Measurements from ENCODE around the gene MCUR1. TPM values are rescaled to one million over a fixed set of nuclear protein-coding genes. Genes with fewer than 3 reads are reported as not detected.

MCUR1 gene
- total and polyA plus RNA-seq, 4 donors = 8.0 to 42.1 (median 20.6) TPM

- Histone ChIP-seq H3K9ac (ENCODE audit: insufficient read depth in 1 of 2, low read length in 2 of 2) (peak overlapping the region; percentile 12 to 86), H3K36me3 (ENCODE audit: control insufficient read depth in 4 of 4, insufficient read depth in 4 of 4, low read length in 4 of 4) (peaks cover 0 to under 1% (median 0%) of the 10 kb centered on the region in 4 donors), H3K4me3 (peak overlapping the region; percentile 79), H3K27me3 (ENCODE audit: control insufficient read depth in 3 of 3, insufficient read depth in 3 of 3, low read length in 2 of 3) (no peaks in the 10 kb centered on the region), H3K9me3 (ENCODE audit: control insufficient read depth in 4 of 4, insufficient read depth in 3 of 4, low read length in 3 of 4) (no peaks in the 10 kb centered on the region), H3K4me1 (ENCODE audit: control insufficient read depth in 5 of 5, insufficient read depth in 5 of 5, low read length in 5 of 5) (peaks cover 4 to 28% (median 15%) of the 10 kb centered on the region in 5 donors), H3K27ac (ENCODE audit: low read depth in 1 of 2, low read length in 1 of 2) (peak overlapping the region; percentile 95 to 98)
- ATAC-seq (ENCODE audit: insufficient read depth, low FRiP score) (peak; percentile 40), DNase-seq (peak; percentile 85 to 88 (median 87))
- WGBS, 2 donors = 0 to 1% methylated on average over 31 to 56 of the region's 56 CpGs
- no peak for TF ChIP-seq CTCF (IDR thresholded peaks at IDR 0.05; ENCODE audit: control extremely low read depth, extremely low read depth)
These were observed 659 bp downstream of the MCUR1 start for GRCh38 chr6:13813621-13814175.

DNA sequence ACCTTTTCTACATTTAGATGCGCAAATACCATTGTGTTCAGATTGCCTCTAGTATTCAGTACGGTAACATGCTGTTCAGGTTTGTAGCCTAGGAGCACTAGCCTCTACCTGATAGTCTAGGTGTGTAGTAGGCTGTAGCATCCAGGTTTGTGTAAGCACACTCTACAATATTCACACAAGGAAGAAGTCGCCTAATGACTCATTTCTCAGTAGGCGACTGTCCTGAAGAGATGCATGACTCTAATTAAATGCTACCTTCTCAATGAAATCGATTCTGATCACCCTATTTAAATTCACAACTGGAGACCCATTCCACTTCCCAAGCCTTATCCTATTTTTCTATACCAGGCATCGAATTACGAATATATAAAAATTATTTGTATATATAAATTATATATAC lies 1.3 kb downstream of the MCUR1 start:
- H3K36me3 ChIP-seq (ENCODE audit: control insufficient read depth in 4 of 4, insufficient read depth in 4 of 4, low read length in 4 of 4) = peaks cover 0 to 3% (median 0%) of the 10 kb centered on the region in 4 donors
- ATAC-seq (ENCODE audit: insufficient read depth, low FRiP score) = no peak
- no peak for DNase-seq
- H3K9ac ChIP-seq (ENCODE audit: insufficient read depth in 1 of 2, low read length in 2 of 2) = peak overlapping the region; percentile 12 to 86
- H3K4me1 ChIP-seq (ENCODE audit: control insufficient read depth in 5 of 5, insufficient read depth in 5 of 5, low read length in 5 of 5) = peaks cover 4 to 28% (median 15%) of the 10 kb centered on the region in 5 donors
- WGBS, 2 donors = 46 to 60% methylated on average over 7 of the region's 7 CpGs
- H3K27me3 ChIP-seq (ENCODE audit: control insufficient read depth in 3 of 3, insufficient read depth in 3 of 3, low read length in 2 of 3) = no peaks in the 10 kb centered on the region
- H3K27ac ChIP-seq (ENCODE audit: low read depth in 1 of 2, low read length in 1 of 2) = peak overlapping the region; percentile 11 to 53
- H3K9me3 ChIP-seq (ENCODE audit: control insufficient read depth in 4 of 4, insufficient read depth in 3 of 4, low read length in 3 of 4) = no peaks in the 10 kb centered on the region
- TF ChIP-seq CTCF (IDR thresholded peaks at IDR 0.05; ENCODE audit: control extremely low read depth, extremely low read depth) = no peak
- peak overlapping the region; percentile 13 for H3K4me3 ChIP-seq

DNA sequence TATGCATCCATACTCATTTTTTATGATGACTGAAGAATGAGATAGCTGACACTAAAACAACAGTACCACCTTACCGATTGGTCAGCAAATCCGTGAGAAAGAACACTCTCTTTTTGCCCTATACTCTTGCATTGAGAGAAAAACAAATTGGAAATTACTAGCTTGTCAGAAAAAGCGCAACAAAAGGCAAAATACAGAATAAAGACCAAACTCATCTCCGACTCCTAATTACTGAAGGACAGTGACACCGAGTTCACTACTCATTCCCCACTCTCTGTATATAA lies 2.1 kb downstream of the MCUR1 start:
- no peak overlapping the region for H3K27ac ChIP-seq (ENCODE audit: low read depth in 1 of 2, low read length in 1 of 2)
- DNase-seq = no peak
- peaks cover 0 to 3% (median 0%) of the 10 kb centered on the region in 4 donors for H3K36me3 ChIP-seq (ENCODE audit: control insufficient read depth in 4 of 4, insufficient read depth in 4 of 4, low read length in 4 of 4)
- H3K9ac ChIP-seq (ENCODE audit: insufficient read depth in 1 of 2, low read length in 2 of 2) = no peak overlapping the region
- no peak for ATAC-seq (ENCODE audit: insufficient read depth, low FRiP score)
- peaks cover 4 to 28% (median 15%) of the 10 kb centered on the region in 5 donors for H3K4me1 ChIP-seq (ENCODE audit: control insufficient read depth in 5 of 5, insufficient read depth in 5 of 5, low read length in 5 of 5)
- H3K4me3 ChIP-seq = no peak overlapping the region
- no peak for TF ChIP-seq CTCF (IDR thresholded peaks at IDR 0.05; ENCODE audit: control extremely low read depth, extremely low read depth)
- H3K27me3 ChIP-seq (ENCODE audit: control insufficient read depth in 3 of 3, insufficient read depth in 3 of 3, low read length in 2 of 3) = no peaks in the 10 kb centered on the region
- 89 to 94% methylated on average over 5 of the region's 5 CpGs for WGBS, 2 donors
- H3K9me3 ChIP-seq (ENCODE audit: control insufficient read depth in 4 of 4, insufficient read depth in 3 of 4, low read length in 3 of 4) = no peaks in the 10 kb centered on the region

All from lung (tissue), 12 donors.